PC-3 (cell line): ENCODE results near the gene ZNF711. TPM values are rescaled to one million over a fixed set of nuclear protein-coding genes. Genes with fewer than 3 reads are reported as not detected.

Source experiments
- ATAC-seq: fragments of 200-7000 bp; cut with Tn5 transposase; 2 replicates; pipeline ENCODE4 v1.9.1; 2020; ENCODE audit warnings: mild to moderate bottlenecking, moderate library complexity
- BruUV-seq: library from RNA; stranded (reverse); fragments of 400-500 nt; replicated peaks from 2 replicates; lab custom pipeline; 2021; lab: Mats Ljungman, UMichigan
- CTCF ChIA-PET: fragments of 300-600 bp; sonication (Branson Sonifier 250); formaldehyde crosslinking; loops from one replicate; lab custom pipeline; 2022; ENCODE audit warnings: antibody characterized with exemption; lab: Charles Lee
- POLR2A ChIA-PET: fragments of 300-600 bp; sonication (Branson Sonifier 250); formaldehyde crosslinking; loops from one replicate; lab custom pipeline; 2022; ENCODE audit warnings: antibody characterized with exemption; ENCODE audit not compliant: unreplicated experiment; lab: Charles Lee
- DNase-seq: peaks from one replicate; pipeline ENCODE4 v3.0.0-alpha.2; 2015
- H2AFZ ChIP-seq: fragments of 300-600 bp; sonication (generic); 2 replicates; pipeline ENCODE4 v1.6.0; 2016; ENCODE audit warnings: antibody characterized with exemption, low read length
- H3F3A ChIP-seq: fragments of 300-600 bp; sonication (generic); one replicate; pipeline ENCODE4 v1.6.0; 2017; ENCODE audit warnings: antibody characterized with exemption, low read length, control low read depth, mild to moderate bottlenecking; ENCODE audit not compliant: unreplicated experiment
- H3K27ac ChIP-seq: fragments of 300-600 bp; sonication (generic); 2 replicates; pipeline ENCODE4 v1.5.1; 2016; ENCODE audit warnings: mild to moderate bottlenecking, low read length
- H3K27me3 ChIP-seq: fragments of 300-600 bp; sonication (generic); 2 replicates; pipeline ENCODE4 v1.6.1; 2016; ENCODE audit warnings: low read length, mixed read lengths
- H3K36me3 ChIP-seq: fragments of 300-600 bp; sonication (generic); 2 replicates; pipeline ENCODE4 v1.6.1; 2016; ENCODE audit warnings: low read depth, mixed run types, low read length, mixed read lengths
- H3K4me1 ChIP-seq: fragments of 300-600 bp; sonication (generic); 2 replicates; pipeline ENCODE4 v1.5.1; 2016; ENCODE audit warnings: low read length; ENCODE audit not compliant: insufficient read depth
- H3K4me2 ChIP-seq: fragments of 300-600 bp; sonication (generic); 2 replicates; pipeline ENCODE4 v1.6.0; 2016; ENCODE audit warnings: low read length
- H3K4me3 ChIP-seq: fragments of 300-600 bp; sonication (generic); 2 replicates; pipeline ENCODE4 v1.5.1; 2016; ENCODE audit warnings: mild to moderate bottlenecking, low read length, mixed read lengths
- H3K79me2 ChIP-seq: fragments of 300-600 bp; sonication (generic); 2 replicates; pipeline ENCODE4 v1.6.1; 2017; ENCODE audit warnings: low read length, mixed read lengths
- H3K9ac ChIP-seq: fragments of 300-600 bp; sonication (generic); 2 replicates; pipeline ENCODE4 v1.6.0; 2016; ENCODE audit warnings: mild to moderate bottlenecking, low read length
- H3K9me2 ChIP-seq: fragments of 300-600 bp; sonication (generic); replicated peaks from 2 replicates; pipeline ENCODE4 v1.6.1; 2016; ENCODE audit warnings: mixed run types, low read length, mixed read lengths
- H3K9me3 ChIP-seq: fragments of 300-600 bp; sonication (generic); 2 replicates; pipeline ENCODE4 v1.6.1; 2016; ENCODE audit warnings: low read length, mixed read lengths
- H4K20me1 ChIP-seq: fragments of 300-600 bp; sonication (generic); 2 replicates; pipeline ENCODE4 v1.6.1; 2016; ENCODE audit warnings: low read length, mixed read lengths
- EZH2 ChIP-seq: fragments of 300-600 bp; sonication (generic); IDR thresholded peaks from one replicate; pipeline ENCODE4 v1.6.1; 2017; ENCODE audit warnings: antibody characterized with exemption, mild to moderate bottlenecking, low read length; ENCODE audit not compliant: unreplicated experiment
- EZH2phosphoT487 ChIP-seq: fragments of 300-600 bp; sonication (generic); IDR thresholded peaks from 2 replicates; pipeline ENCODE4 v1.6.1; 2018; ENCODE audit warnings: mild to moderate bottlenecking, antibody characterized with exemption, low read length, borderline replicate concordance
- intact Hi-C: fragments of 100-400 bp; cut with micrococcal nuclease; formaldehyde crosslinking; loops from 2 replicates; pipeline ENCODE4 v1.9.0; 2023
- total RNA-seq: library from RNA; depleted of rRNA; stranded (reverse); fragments of >200 nt; gene quantifications from 2 replicates; pipeline ENCODE4 v1.2.3, GENCODE V29; 2014
- TF ChIP-seq, protein P1 (sequence below): fragments of 300-600 bp; sonication (generic); conservative IDR thresholded peaks from 2 replicates; pipeline ENCODE4 v1.5.1; 2017; ENCODE audit warnings: antibody characterized with exemption, low read depth, mild to moderate bottlenecking, low read length

The ZNF711 gene
- total RNA-seq, 1 experiment from 2014 or later: 1.6 TPM

DNA sequence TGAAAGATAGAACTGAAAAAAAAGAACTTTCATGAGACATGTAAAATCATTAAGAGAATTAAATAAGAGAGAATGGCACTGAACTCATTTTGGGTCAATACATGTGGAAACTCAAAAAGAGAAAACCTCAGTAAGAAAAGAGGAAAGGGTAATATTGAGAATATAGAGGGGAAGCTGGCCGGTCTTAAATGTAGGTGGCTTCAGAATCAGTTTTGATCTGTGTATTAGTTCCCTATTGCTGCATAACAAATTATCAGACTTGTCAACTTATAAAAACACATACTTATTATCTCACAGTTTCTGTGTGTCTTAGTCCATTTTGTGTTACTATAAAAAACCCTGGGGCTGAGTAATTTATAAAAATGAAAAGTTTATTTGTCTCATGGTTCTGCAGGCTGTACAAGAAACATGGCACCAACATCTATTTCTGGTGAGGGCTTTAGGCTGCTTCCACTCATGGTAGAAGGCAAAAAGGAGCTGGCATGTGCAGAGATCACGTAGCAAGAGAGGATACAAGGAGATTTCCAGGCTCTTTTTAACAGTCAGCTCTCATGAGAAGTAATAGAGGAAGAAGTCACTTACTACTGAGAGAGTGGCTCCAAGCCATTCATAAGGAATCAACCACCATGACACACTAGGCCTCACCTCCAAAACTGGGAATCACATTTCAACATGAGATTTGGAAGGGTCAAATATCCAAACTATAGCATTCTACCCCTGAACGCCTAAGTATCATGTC, 29.8 kb upstream of the ZNF711 start:
- Histone ChIP-seq H3K4me1 (no peaks in the 10 kb centered on the region), H3K9me2 (no peaks in the 10 kb centered on the region), H3K4me2 (no peak overlapping the region), H3K4me3 (no peak overlapping the region), H3K79me2 (no peaks in the 10 kb centered on the region), H3K9ac (no peak overlapping the region), H2AFZ (no peak overlapping the region), H3K9me3 (no peaks in the 10 kb centered on the region), H4K20me1 (no peaks in the 10 kb centered on the region), H3K27me3 (no peaks in the 10 kb centered on the region), H3K27ac (no peak overlapping the region), H3K36me3 (no peaks in the 10 kb centered on the region), H3F3A (no peaks in the 10 kb centered on the region)
- CTCF ChIA-PET: no interaction called here
- no peak for ATAC-seq
- POLR2A ChIA-PET: no interaction called here
- intact Hi-C loops: no loop called here
- TF ChIP-seq, protein P1, sequence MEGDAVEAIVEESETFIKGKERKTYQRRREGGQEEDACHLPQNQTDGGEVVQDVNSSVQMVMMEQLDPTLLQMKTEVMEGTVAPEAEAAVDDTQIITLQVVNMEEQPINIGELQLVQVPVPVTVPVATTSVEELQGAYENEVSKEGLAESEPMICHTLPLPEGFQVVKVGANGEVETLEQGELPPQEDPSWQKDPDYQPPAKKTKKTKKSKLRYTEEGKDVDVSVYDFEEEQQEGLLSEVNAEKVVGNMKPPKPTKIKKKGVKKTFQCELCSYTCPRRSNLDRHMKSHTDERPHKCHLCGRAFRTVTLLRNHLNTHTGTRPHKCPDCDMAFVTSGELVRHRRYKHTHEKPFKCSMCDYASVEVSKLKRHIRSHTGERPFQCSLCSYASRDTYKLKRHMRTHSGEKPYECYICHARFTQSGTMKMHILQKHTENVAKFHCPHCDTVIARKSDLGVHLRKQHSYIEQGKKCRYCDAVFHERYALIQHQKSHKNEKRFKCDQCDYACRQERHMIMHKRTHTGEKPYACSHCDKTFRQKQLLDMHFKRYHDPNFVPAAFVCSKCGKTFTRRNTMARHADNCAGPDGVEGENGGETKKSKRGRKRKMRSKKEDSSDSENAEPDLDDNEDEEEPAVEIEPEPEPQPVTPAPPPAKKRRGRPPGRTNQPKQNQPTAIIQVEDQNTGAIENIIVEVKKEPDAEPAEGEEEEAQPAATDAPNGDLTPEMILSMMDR: no peak
- TF ChIP-seq EZH2: no peak
- TF ChIP-seq EZH2phosphoT487: no peak
- BruUV-seq: no TSS peak
- no peak for DNase-seq

DNA sequence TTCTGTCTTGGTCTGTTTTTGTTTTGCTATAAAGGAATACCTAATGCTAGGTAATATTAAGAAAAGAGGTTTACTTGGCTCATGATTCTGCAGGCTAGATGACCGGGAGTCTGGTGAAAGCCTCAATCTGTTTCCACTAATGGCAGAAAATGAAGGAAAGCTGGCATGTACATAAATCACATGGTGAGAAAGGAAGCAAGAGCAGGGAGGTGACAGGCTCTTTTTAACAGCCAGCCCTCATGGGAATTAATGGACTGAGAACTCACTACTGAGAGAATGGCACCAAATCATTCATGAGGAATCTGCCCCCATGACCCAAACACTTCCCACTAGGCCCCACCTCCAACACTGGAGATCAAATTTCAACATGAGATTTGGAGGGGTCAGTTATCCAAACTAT, 27.8 kb upstream of the ZNF711 start:
- H3K27me3 ChIP-seq: no peaks in the 10 kb centered on the region
- TF ChIP-seq, protein P1: no peak
- TF ChIP-seq EZH2: no peak
- no peak for TF ChIP-seq EZH2phosphoT487
- no peaks in the 10 kb centered on the region for H3F3A ChIP-seq
- H3K4me1 ChIP-seq: no peaks in the 10 kb centered on the region
- no peak overlapping the region for H2AFZ ChIP-seq
- H3K4me2 ChIP-seq: no peak overlapping the region
- H3K4me3 ChIP-seq: no peak overlapping the region
- H3K27ac ChIP-seq: no peak overlapping the region
- H3K9me2 ChIP-seq: no peaks in the 10 kb centered on the region
- ChIA-PET POLR2A (no interaction called here), CTCF (no interaction called here)
- ATAC-seq (no peak), DNase-seq (no peak)
- BruUV-seq: no TSS peak
- H3K9ac ChIP-seq: no peak overlapping the region
- intact Hi-C loops: no loop called here
- H3K9me3 ChIP-seq: no peaks in the 10 kb centered on the region
- H3K79me2 ChIP-seq: no peaks in the 10 kb centered on the region
- no peaks in the 10 kb centered on the region for H3K36me3 ChIP-seq
- H4K20me1 ChIP-seq: no peaks in the 10 kb centered on the region

DNA sequence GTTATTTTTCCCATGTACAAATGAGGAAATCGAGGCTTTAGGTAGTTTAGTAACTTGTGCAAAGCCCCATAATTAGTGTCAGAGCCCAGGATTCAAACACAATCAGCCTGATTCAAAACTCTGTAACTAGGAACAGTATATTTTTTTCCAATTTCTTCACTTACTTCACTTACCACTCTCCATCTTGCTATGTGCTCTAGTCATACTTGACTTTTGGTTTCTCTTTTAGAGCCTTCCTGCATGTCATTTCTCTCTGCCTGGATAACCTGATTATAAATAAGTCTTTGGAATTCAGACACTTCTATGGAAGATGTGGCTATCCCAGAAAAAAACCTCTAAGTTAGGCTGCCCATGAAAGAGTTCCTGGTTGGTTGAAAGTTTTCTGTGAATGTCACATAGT, 22.4 kb upstream of the ZNF711 start:
- no TSS peak for BruUV-seq
- CTCF ChIA-PET: no interaction called here
- Histone ChIP-seq H3K36me3 (no peaks in the 10 kb centered on the region), H3K9me2 (no peaks in the 10 kb centered on the region), H3K9me3 (no peaks in the 10 kb centered on the region), H3K27ac (no peak overlapping the region), H2AFZ (no peak overlapping the region), H3K4me3 (no peak overlapping the region), H3K4me2 (no peak overlapping the region), H3K9ac (no peak overlapping the region), H3K27me3 (no peaks in the 10 kb centered on the region), H4K20me1 (no peaks in the 10 kb centered on the region), H3F3A (no peaks in the 10 kb centered on the region), H3K79me2 (no peaks in the 10 kb centered on the region), H3K4me1 (no peaks in the 10 kb centered on the region)
- no peak for ATAC-seq
- no peak for DNase-seq
- intact Hi-C loops: no loop called here
- TF ChIP-seq EZH2: no peak
- TF ChIP-seq, protein P1: no peak
- TF ChIP-seq EZH2phosphoT487: no peak
- POLR2A ChIA-PET: no interaction called here
